HepG2 (cell line): ENCODE measurements around the gene BRCA1. TPM values are rescaled to one million over a fixed set of nuclear protein-coding genes. Genes with fewer than 3 reads are reported as not detected.

Experiments
- CBFB ChIP-seq: sonication (generic); formaldehyde crosslinking; IDR thresholded peaks from 2 replicates; pipeline ENCODE4 v1.4.0; 2020; ENCODE audit warnings: missing genetic modification reagents
- CEBPZ ChIP-seq: IDR thresholded peaks from 2 replicates; pipeline ENCODE4 v1.6.1; 2012; ENCODE audit warnings: low read length, improper control_type of control experiment
- GZF1 ChIP-seq: sonication (generic); formaldehyde crosslinking; IDR thresholded peaks from 2 replicates; pipeline ENCODE4 v1.5.1; 2020; ENCODE audit warnings: mild to moderate bottlenecking, missing genetic modification reagents
- IKZF4 ChIP-seq: sonication (generic); formaldehyde crosslinking; IDR thresholded peaks from 2 replicates; pipeline ENCODE4 v1.5.1; 2020; ENCODE audit warnings: borderline replicate concordance, mild to moderate bottlenecking, low read depth, missing genetic modification reagents; ENCODE audit errors: not compliant biosample characterization
- KLF15 ChIP-seq: sonication (generic); formaldehyde crosslinking; IDR thresholded peaks from 2 replicates; pipeline ENCODE4 v1.8.1; 2023; ENCODE audit warnings: borderline replicate concordance, mild to moderate bottlenecking, inconsistent platforms, missing genetic modification reagents, mixed read lengths
- SNRNP70 ChIP-seq: fragments of 200-400 bp; formaldehyde crosslinking; IDR thresholded peaks from 2 replicates; pipeline ENCODE4 v1.6.1; 2017; ENCODE audit warnings: mild to moderate bottlenecking, low read depth, low read length, moderate library complexity
- USF2 ChIP-seq, 2 experiments: sonication (generic) in 1 of 2; formaldehyde crosslinking in 1 of 2; IDR thresholded peaks; 2 replicates each; pipeline versions ENCODE4 v1.5.1 to v1.6.1; 2011 to 2020; ENCODE audit warnings: borderline replicate concordance in 1 of 2, low read depth in 1 of 2, low read length in 1 of 2, mild to moderate bottlenecking in 1 of 2, missing genetic modification reagents in 1 of 2, moderate library complexity in 1 of 2
- ZBTB7B ChIP-seq: sonication (generic); formaldehyde crosslinking; IDR thresholded peaks from 2 replicates; pipeline ENCODE4 v1.4.0; 2020; ENCODE audit warnings: missing genetic modification reagents
- ZFP36L1 ChIP-seq: sonication (generic); formaldehyde crosslinking; IDR thresholded peaks from 2 replicates; pipeline ENCODE4 v1.8.0; 2022; ENCODE audit warnings: mild to moderate bottlenecking, missing genetic modification reagents, moderate library complexity
- ZNF12 ChIP-seq: sonication (generic); formaldehyde crosslinking; IDR thresholded peaks from 2 replicates; pipeline ENCODE4 v1.5.0; 2020; ENCODE audit warnings: missing genetic modification reagents
- ZNF337 ChIP-seq: sonication (generic); formaldehyde crosslinking; IDR thresholded peaks from 2 replicates; pipeline ENCODE4 v1.5.1; 2020; ENCODE audit warnings: missing genetic modification reagents, low read depth, mild to moderate bottlenecking, borderline replicate concordance
- ZNF431 ChIP-seq: sonication (generic); formaldehyde crosslinking; IDR thresholded peaks from 2 replicates; pipeline ENCODE4 v1.9.0; 2022; ENCODE audit warnings: missing genetic modification reagents, low read depth, mild to moderate bottlenecking, borderline replicate concordance
- ZNF576 ChIP-seq: sonication (generic); formaldehyde crosslinking; IDR thresholded peaks from 2 replicates; pipeline ENCODE4 v1.4.0; 2020; ENCODE audit warnings: mild to moderate bottlenecking, missing genetic modification reagents
- polyA plus RNA-seq, 8 experiments: library from polyadenylated mRNA; depleted of rRNA in 3 of 8; stranded (reverse) in 7 of 8; unstranded in 1 of 8; fragments of >200 nt; fragmentation: Illumina TruSeq in 4 of 8; extraction: Trizol in 4 of 8; gene quantifications; 2 replicates each; pipeline versions ENCODE4 v1.2.1 to v1.2.3, GENCODE V29; 2011 to 2016; ENCODE audit warnings: low read depth in 4 of 8, missing spikeins in 1 of 8, mixed read lengths in 1 of 8; ENCODE audit not compliant: insufficient read depth in 1 of 8
- total RNA-seq, 5 experiments: library from RNA; depleted of rRNA; stranded (reverse); fragments of >200 nt; fragmentation: Illumina TruSeq; extraction: Trizol; gene quantifications; 2 replicates each; pipeline ENCODE4 v1.2.3, GENCODE V29; 2016; ENCODE audit warnings: low read depth in 1 of 5
- TF ChIP-seq, protein P1 (sequence below): sonication (generic); formaldehyde crosslinking; IDR thresholded peaks from 2 replicates; pipeline ENCODE4 v1.4.0; 2020; ENCODE audit warnings: mild to moderate bottlenecking, low read depth, missing genetic modification reagents
- TF ChIP-seq, protein P2 (sequence below): sonication (generic); formaldehyde crosslinking; IDR thresholded peaks from 2 replicates; pipeline ENCODE4 v1.4.0; 2020; ENCODE audit warnings: missing genetic modification reagents, low read depth, mild to moderate bottlenecking, borderline replicate concordance
- TF ChIP-seq, protein P3 (sequence below): sonication (generic); formaldehyde crosslinking; IDR thresholded peaks from 2 replicates; pipeline ENCODE4 v1.5.0; 2020; ENCODE audit warnings: missing genetic modification reagents

The BRCA1 gene
- total and polyA plus RNA-seq, 2 of the 13 experiments (the other 11 are each of a cell fraction or from before 2014, with no cell fraction given) = 13.3 to 37.5 TPM

DNA sequence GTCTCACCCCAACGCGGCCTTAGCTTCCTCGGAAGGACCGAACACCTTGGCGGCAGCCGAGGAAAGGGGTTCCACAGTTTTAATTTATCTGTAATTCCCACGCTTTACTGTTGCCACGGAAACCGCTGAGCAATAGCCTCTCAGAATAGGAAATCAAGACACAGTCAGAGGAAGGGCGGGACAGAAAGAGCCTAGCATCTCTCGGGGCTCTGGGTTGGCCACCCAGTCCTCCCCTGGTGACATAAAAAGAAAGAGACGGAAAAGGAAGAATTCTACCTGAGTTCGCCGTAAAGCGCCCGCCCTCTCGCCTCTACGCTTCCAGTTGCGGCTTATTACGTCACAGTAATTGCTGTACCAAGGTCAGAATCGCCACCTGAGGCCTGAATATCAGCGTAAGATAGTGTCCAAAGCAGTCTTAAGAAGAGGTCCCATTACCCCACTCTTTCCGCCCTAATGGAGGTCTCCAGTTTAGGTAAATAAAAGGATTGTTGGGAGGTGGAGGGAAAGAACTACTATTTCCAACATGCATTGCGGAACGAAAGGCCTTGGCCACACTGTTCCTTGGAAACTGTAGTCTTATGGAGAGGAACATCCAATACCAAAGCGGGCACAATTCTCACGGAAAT is 45.1 kb upstream of the BRCA1 start (continued):
- TF ChIP-seq SNRNP70 = no peak
- TF ChIP-seq IKZF4 (CRISPR knock-in tag) = no peak
- no peak for TF ChIP-seq ZNF431
- 0 out of 2 replicates have a peak, but pooled peaks have one; percentile 21 for TF ChIP-seq ZFP36L1
- TF ChIP-seq CEBPZ = no peak
- TF ChIP-seq GZF1 (CRISPR knock-in tag) = no peak
- no peak for TF ChIP-seq ZBTB7B (CRISPR knock-in tag)
- TF ChIP-seq ZNF12 (CRISPR knock-in tag) = no peak; the same call in 1 of the 2 replicates
- no peak for TF ChIP-seq KLF15 (CRISPR knock-in tag)
- 0 out of 2 replicates have a peak, but pooled peaks have one; percentile 37 for TF ChIP-seq ZNF337 (CRISPR knock-in tag)
- TF ChIP-seq, protein P1, sequence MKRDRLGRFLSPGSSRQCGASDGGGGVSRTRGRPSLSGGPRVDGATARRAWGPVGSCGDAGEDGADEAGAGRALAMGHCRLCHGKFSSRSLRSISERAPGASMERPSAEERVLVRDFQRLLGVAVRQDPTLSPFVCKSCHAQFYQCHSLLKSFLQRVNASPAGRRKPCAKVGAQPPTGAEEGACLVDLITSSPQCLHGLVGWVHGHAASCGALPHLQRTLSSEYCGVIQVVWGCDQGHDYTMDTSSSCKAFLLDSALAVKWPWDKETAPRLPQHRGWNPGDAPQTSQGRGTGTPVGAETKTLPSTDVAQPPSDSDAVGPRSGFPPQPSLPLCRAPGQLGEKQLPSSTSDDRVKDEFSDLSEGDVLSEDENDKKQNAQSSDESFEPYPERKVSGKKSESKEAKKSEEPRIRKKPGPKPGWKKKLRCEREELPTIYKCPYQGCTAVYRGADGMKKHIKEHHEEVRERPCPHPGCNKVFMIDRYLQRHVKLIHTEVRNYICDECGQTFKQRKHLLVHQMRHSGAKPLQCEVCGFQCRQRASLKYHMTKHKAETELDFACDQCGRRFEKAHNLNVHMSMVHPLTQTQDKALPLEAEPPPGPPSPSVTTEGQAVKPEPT (CRISPR knock-in tag) = peak; percentile 66; the same call in 1 of the 2 replicates
- TF ChIP-seq, protein P2, sequence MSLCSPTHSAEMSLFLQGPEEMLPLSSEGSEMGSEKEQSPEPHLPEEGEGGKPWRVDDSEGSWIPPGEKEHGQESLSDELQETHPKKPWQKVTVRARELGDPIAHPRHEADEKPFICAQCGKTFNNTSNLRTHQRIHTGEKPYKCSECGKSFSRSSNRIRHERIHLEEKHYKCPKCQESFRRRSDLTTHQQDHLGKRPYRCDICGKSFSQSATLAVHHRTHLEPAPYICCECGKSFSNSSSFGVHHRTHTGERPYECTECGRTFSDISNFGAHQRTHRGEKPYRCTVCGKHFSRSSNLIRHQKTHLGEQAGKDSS (CRISPR knock-in tag) = no peak; the same call in 1 of the 2 replicates
- TF ChIP-seq CBFB (CRISPR knock-in tag) = no peak
- no peak for TF ChIP-seq USF2 (IDR thresholded peaks at IDR 0.05; ENCODE audit: low read depth, low read length)
- TF ChIP-seq USF2 (CRISPR knock-in tag; IDR thresholded peaks at IDR 0.05; ENCODE audit: borderline replicate concordance) = no peak; the same call in 1 of the 2 replicates
- TF ChIP-seq ZNF576 (CRISPR knock-in tag) = no peak
- TF ChIP-seq, protein P3, sequence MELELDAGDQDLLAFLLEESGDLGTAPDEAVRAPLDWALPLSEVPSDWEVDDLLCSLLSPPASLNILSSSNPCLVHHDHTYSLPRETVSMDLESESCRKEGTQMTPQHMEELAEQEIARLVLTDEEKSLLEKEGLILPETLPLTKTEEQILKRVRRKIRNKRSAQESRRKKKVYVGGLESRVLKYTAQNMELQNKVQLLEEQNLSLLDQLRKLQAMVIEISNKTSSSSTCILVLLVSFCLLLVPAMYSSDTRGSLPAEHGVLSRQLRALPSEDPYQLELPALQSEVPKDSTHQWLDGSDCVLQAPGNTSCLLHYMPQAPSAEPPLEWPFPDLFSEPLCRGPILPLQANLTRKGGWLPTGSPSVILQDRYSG (CRISPR knock-in tag) = peak; percentile 78; the same call in 1 of the 2 replicates
